GM06990 (cell line): ENCODE results near the gene PLA2G4F.
"Not testable (repeated sequence)": the region's sequence is repeated elsewhere in the genome, so short reads cannot be mapped to it uniquely, and the experiment has no call there.

ENCODE experiments used
- DNase-seq: peaks from one replicate; pipeline ENCODE4 v3.0.0-alpha.2; 2011; ENCODE audit not compliant: insufficient read length; ENCODE audit errors: extremely low read depth
- H3K27me3 ChIP-seq: replicated peaks from 2 replicates; pipeline ENCODE4 v1.6.0; 2011; ENCODE audit warnings: low read length; ENCODE audit not compliant: control insufficient read depth, insufficient read depth
- H3K36me3 ChIP-seq: 2 replicates; pipeline ENCODE4 v1.5.1; 2011; ENCODE audit warnings: low read length; ENCODE audit not compliant: control insufficient read depth, insufficient read depth
- H3K4me3 ChIP-seq: replicated peaks from 2 replicates; pipeline ENCODE4 v1.5.1; 2011; ENCODE audit warnings: low read depth, mild to moderate bottlenecking, control low read depth, low read length
- CTCF ChIP-seq: IDR thresholded peaks from 2 replicates; pipeline ENCODE4 v1.5.1; 2011; ENCODE audit warnings: low read length, control low read depth, mild to moderate bottlenecking, inconsistent platforms; ENCODE audit not compliant: insufficient read depth, poor library complexity, severe bottlenecking

Gene PLA2G4F

DNA sequence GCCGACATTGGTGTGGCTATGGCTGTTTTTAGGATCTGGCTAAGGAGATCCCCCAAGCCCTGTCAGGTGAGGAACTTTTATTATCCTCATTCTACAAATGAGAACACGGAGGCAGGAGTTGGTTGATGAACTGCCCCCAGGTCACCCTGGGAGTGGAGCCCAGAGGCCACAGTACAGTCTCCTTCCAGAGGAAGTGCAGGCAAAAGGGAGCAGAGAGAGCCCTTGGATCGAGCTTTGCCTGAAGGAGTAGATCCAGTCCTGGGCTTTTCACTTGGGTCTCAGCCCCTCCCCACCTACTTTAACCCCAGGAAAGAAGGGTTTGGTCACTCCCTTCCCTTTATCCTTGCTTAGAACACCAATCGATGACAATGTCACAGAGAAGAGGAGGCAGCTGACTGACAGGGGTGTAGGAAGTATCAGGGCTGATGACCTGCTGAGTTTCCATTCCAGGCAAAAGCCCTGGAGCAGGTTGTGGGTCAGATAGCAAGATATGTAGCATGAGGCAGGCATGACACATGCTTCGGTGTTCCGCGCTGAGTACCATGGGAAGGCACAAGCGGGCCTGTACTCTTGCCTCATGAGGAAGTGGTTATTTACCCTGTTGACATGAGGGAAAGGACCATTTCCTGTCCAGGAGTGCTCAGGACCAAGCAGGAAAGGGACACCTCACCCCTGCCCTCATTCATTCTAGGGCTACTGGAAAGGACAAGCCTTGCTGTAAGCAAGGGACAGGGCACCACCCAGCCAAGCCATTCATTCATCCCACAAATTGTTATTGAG is 56.2 kb downstream of the PLA2G4F start:
- no peaks in the 10 kb centered on the region for H3K36me3 ChIP-seq
- no peak for TF ChIP-seq CTCF
- no peak overlapping the region for H3K4me3 ChIP-seq
- no peaks in the 10 kb centered on the region; the same call in 1 of the 2 replicates for H3K27me3 ChIP-seq
- no peak for DNase-seq

DNA sequence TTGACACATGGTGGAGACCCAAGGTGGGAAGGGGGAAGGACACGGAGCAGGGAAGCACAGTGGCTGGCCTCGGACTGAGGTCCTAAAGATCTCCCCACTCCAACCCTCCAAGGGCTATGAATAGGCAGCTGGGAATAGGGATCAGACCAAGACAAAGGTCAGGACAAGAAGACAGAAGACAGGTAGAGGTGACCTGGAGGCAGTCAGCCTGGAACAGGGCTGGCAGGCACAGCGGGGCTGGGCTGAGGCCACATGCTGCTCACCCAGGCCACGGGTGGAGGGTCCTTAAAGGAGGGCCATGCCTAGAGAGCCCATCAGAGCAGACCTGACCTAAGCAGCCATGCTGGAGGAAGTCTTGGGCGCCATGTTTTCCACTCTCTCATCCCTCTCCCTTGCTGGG is 59.4 kb downstream of the PLA2G4F start:
- Histone ChIP-seq H3K36me3 (no peaks in the 10 kb centered on the region), H3K27me3 (no peaks in the 10 kb centered on the region; the same call in 1 of the 2 replicates), H3K4me3 (no peak overlapping the region)
- no peak for DNase-seq
- TF ChIP-seq CTCF = no peak

DNA sequence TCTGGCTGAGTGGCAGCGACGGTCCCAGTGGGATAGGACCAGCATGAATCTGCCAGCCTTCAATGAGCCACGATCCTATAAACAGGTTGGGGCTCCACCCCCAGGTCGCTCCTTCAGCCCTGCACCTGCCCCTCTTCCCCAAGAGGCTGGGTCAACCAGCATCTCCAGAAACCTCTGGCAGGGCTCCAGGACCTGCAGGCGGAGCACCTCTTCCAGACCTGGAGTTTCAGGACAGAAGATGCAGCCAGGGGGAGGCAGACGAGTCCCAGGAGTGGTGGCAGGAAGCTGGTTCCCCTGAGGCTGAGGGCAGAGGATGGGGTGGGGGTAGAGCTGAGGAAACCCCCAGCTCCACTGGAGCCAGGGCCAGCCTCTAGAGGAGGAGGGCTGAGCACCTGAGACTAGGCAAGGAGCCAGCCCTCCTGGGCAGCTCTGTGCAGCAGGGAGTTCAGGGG is 61.9 kb downstream of the PLA2G4F start, which contains the start of gene PLA2G4D:
TSS of gene PLA2G4D (minus strand) at position 51 of the 452 bp plus-strand sequence. CDS start 103 bp downstream, outside the sequence.
- H3K36me3 ChIP-seq = no peaks in the 10 kb centered on the region
- H3K27me3 ChIP-seq = no peaks in the 10 kb centered on the region; the same call in none of the 2 replicates
- DNase-seq = no peak
- no peak for TF ChIP-seq CTCF
- no peak within 1 kb of the TSS for H3K4me3 ChIP-seq

- no peaks in the 10 kb centered on the region; the same call in none of the 2 replicates for H3K27me3 ChIP-seq
- H3K4me3 ChIP-seq = no peak overlapping the region
- TF ChIP-seq CTCF = no peak
- no peaks in the 10 kb centered on the region for H3K36me3 ChIP-seq
- DNase-seq = no peak
Measured at GRCh38 chr15:42093966-42094365, 62.5 kb downstream of the PLA2G4F start.

GRCh38 chr15:42092398-42093318 is 63.8 kb downstream of the PLA2G4F start:
- no peaks in the 10 kb centered on the region; the same call in none of the 2 replicates for H3K27me3 ChIP-seq
- no peaks in the 10 kb centered on the region for H3K36me3 ChIP-seq
- DNase-seq = no peak
- TF ChIP-seq CTCF = no peak
- H3K4me3 ChIP-seq = no peak overlapping the region

DNA sequence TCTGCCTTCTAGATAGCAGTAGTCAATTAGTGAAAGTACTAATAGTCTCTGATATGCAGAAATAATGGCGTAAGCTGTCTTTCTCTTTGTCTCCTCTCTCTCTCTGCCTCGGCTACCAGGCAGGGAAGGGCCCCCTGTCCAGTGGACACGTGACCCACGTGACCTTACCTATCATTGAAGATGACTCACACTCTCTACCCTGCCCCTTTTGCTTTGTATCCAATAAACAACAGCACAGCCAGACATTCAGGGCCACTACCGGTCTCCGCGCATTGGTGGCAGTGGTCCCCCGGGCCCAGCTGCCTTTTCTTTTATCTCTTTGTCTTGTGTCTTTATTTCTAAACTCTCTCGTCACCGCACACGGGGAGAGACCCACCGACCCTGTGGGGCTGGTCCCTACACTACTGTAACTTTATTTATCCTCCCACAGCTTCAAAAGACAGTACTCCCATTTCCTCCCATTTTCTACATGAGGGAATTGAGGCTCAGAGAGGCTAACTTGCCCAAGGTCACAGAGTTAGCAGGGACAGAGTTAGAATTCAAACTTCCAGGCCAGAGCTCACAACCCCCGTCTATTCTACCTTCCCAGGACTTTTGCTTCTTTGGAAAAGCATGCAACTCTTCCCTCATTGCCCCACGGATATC is 64.6 kb downstream of the PLA2G4F start:
- not testable (repeated sequence) for H3K36me3 ChIP-seq, DNase-seq, H3K4me3 ChIP-seq, H3K27me3 ChIP-seq
